Loucy (cell line): ENCODE results near the gene CYP46A1.

Source experiments
- H2AFZ ChIP-seq: fragments of 200-600 bp; sonication (generic); 2 replicates; pipeline ENCODE4 v1.6.0; 2016; ENCODE audit warnings: antibody characterized with exemption, mild to moderate bottlenecking, low read length, moderate library complexity
- H3F3A ChIP-seq: fragments of 200-600 bp; 2 replicates; pipeline ENCODE4 v1.6.0; 2016; ENCODE audit warnings: antibody characterized with exemption, low read depth, mild to moderate bottlenecking
- H3K27me3 ChIP-seq: fragments of 200-600 bp; sonication (generic); 2 replicates; pipeline ENCODE4 v1.6.1; 2014; ENCODE audit warnings: low read length, mild to moderate bottlenecking; ENCODE audit not compliant: insufficient read depth, poor library complexity, severe bottlenecking
- H3K36me3 ChIP-seq: fragments of 200-600 bp; sonication (generic); 2 replicates; pipeline ENCODE4 v1.6.1; 2016; ENCODE audit warnings: low read length; ENCODE audit not compliant: insufficient read depth
- H3K4me1 ChIP-seq: fragments of 200-600 bp; sonication (generic); 2 replicates; pipeline ENCODE4 v1.5.1; 2014; ENCODE audit warnings: low read length, mild to moderate bottlenecking; ENCODE audit not compliant: insufficient read depth, poor library complexity, severe bottlenecking
- H3K4me2 ChIP-seq: fragments of 200-600 bp; sonication (generic); 2 replicates; pipeline ENCODE4 v1.6.0; 2014; ENCODE audit warnings: antibody characterized with exemption, low read length, low read depth, mild to moderate bottlenecking; ENCODE audit not compliant: poor library complexity, severe bottlenecking
- H3K4me3 ChIP-seq: fragments of 200-600 bp; sonication (generic); 2 replicates; pipeline ENCODE4 v1.5.1; 2014; ENCODE audit warnings: low read length, mild to moderate bottlenecking, mixed read lengths; ENCODE audit not compliant: poor library complexity, severe bottlenecking
- H3K79me2 ChIP-seq: fragments of 200-600 bp; sonication (generic); 2 replicates; pipeline ENCODE4 v1.6.1; 2014; ENCODE audit warnings: low read length; ENCODE audit not compliant: insufficient read depth
- H3K9ac ChIP-seq: fragments of 200-600 bp; sonication (generic); 2 replicates; pipeline ENCODE4 v1.6.0; 2014; ENCODE audit warnings: mild to moderate bottlenecking, low read depth, low read length, moderate library complexity; ENCODE audit not compliant: poor library complexity, severe bottlenecking
- H3K9me2 ChIP-seq: fragments of 200-600 bp; sonication (generic); replicated peaks from 2 replicates; pipeline ENCODE4 v1.6.1; 2016; ENCODE audit warnings: low read depth, low read length, mixed read lengths
- H3K9me3 ChIP-seq: fragments of 200-600 bp; sonication (generic); 2 replicates; pipeline ENCODE4 v1.6.1; 2014; ENCODE audit warnings: mild to moderate bottlenecking, antibody characterized with exemption, low read length, low read depth; ENCODE audit not compliant: insufficient read depth
- H4K20me1 ChIP-seq: fragments of 200-600 bp; sonication (generic); 2 replicates; pipeline ENCODE4 v1.6.0; 2014; ENCODE audit warnings: antibody characterized with exemption, low read length, mild to moderate bottlenecking; ENCODE audit not compliant: insufficient read depth, poor library complexity, severe bottlenecking
- EZH2phosphoT487 ChIP-seq: fragments of 200-600 bp; IDR thresholded peaks from 2 replicates; pipeline ENCODE4 v1.6.1; 2018; ENCODE audit warnings: antibody characterized with exemption, mild to moderate bottlenecking, moderate library complexity, borderline replicate concordance
- TF ChIP-seq, protein P1 (sequence below): fragments of 200-600 bp; sonication (generic); conservative IDR thresholded peaks from 2 replicates; pipeline ENCODE4 v1.5.1; 2014; ENCODE audit warnings: mild to moderate bottlenecking, antibody characterized with exemption, low read length

CYP46A1 gene

DNA sequence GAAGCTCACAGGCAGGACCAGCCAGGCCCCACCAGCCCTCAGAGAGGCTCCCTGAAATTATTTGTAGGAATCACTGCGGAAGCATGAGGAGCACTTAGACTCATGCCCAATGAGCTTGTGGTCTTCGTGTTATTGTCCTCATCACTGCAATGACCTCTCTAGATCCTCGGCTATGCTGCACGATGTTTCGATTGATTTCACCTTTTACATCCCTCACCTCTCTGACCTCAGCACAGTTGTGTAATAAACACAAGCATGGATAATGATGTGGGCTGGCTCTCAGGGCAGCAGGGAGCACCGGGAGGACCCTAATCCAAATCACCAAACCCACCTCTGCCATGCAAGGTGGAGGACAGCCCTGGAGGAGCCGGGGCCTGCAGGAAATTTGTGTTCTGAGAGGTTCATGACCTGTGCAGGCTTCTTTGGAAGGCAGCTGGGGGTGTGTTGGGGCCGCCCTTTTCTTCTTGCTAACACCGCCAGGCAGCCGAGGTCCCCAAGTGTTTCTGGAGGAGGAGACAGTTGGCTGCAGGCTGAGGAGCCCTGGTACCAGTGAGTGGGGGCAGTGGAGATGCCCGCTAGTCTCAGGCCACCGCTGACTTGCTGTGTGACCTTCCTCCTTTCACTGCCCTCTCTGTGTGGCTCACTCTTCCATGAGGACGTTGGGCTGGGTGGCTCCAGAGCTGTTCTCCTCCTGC, 79.6 kb downstream of the CYP46A1 start:
- no peaks in the 10 kb centered on the region for H4K20me1 ChIP-seq
- no peak overlapping the region for H3K4me2 ChIP-seq
- no peak overlapping the region for H3K4me3 ChIP-seq
- H3F3A ChIP-seq: no peaks in the 10 kb centered on the region
- peaks cover 5% of the 10 kb centered on the region for H3K4me1 ChIP-seq
- no peaks in the 10 kb centered on the region for H3K9me3 ChIP-seq
- H3K27me3 ChIP-seq: no peaks in the 10 kb centered on the region
- H3K9me2 ChIP-seq: no peaks in the 10 kb centered on the region
- no peaks in the 10 kb centered on the region for H3K79me2 ChIP-seq
- no peaks in the 10 kb centered on the region for H3K36me3 ChIP-seq
- TF ChIP-seq, protein P1, sequence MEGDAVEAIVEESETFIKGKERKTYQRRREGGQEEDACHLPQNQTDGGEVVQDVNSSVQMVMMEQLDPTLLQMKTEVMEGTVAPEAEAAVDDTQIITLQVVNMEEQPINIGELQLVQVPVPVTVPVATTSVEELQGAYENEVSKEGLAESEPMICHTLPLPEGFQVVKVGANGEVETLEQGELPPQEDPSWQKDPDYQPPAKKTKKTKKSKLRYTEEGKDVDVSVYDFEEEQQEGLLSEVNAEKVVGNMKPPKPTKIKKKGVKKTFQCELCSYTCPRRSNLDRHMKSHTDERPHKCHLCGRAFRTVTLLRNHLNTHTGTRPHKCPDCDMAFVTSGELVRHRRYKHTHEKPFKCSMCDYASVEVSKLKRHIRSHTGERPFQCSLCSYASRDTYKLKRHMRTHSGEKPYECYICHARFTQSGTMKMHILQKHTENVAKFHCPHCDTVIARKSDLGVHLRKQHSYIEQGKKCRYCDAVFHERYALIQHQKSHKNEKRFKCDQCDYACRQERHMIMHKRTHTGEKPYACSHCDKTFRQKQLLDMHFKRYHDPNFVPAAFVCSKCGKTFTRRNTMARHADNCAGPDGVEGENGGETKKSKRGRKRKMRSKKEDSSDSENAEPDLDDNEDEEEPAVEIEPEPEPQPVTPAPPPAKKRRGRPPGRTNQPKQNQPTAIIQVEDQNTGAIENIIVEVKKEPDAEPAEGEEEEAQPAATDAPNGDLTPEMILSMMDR: no peak
- no peak for TF ChIP-seq EZH2phosphoT487
- H2AFZ ChIP-seq: no peak overlapping the region
- H3K9ac ChIP-seq: no peak overlapping the region

DNA sequence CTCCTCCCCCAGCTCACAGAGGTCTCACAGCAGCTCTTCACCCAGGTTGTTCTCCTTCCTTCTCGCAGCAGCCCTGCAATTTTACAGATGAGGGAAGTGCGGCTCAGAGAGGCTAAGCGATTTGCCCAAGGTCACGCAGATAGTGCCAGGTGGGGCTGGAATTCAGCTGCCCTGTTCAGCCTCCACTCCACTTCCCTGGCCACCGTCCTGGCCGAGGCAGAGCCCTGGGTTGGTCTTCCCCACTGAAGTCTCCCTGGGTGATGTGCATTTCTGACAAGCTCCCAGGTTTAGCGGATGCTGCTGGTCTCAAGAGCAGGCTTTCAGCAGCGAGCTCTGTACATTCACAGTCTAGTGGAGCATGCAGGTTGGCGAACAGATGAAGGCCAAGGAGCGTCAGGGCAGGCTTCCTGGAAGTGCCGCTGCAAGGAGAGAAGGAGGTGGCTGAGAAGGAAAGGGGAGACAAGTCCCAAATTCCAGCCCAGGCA, 80.2 kb downstream of the CYP46A1 start:
- Histone ChIP-seq H3K4me1 (peaks cover 2% of the 10 kb centered on the region), H3K79me2 (no peaks in the 10 kb centered on the region), H3K4me3 (no peak overlapping the region), H3K9me2 (no peaks in the 10 kb centered on the region), H4K20me1 (no peaks in the 10 kb centered on the region), H3F3A (no peaks in the 10 kb centered on the region), H3K4me2 (no peak overlapping the region), H3K27me3 (no peaks in the 10 kb centered on the region), H3K36me3 (no peaks in the 10 kb centered on the region), H2AFZ (no peak overlapping the region), H3K9me3 (no peaks in the 10 kb centered on the region), H3K9ac (no peak overlapping the region)
- TF ChIP-seq, protein P1: no peak
- TF ChIP-seq EZH2phosphoT487: no peak

DNA sequence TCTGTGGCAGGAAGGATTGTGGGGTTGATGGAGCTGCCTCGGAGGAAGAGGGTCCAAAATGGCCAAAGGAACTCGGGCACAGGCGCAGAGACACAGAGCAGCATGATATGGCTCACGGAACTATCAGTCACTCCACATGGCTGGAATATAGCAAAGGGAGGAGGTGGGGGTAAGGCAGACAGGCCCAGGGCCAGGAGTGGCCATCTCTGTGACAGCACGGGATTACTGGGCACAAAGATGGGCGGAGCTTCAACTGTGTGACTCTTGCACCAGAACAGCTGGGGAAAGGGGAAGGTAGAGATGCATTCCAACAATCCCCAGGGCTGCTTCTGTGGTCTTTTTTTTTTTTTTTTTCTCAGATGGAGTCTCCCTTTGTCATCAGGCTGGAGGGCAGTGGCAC, 84.3 kb downstream of the CYP46A1 start:
- Histone ChIP-seq H3K79me2 (no peaks in the 10 kb centered on the region), H3K9me3 (no peaks in the 10 kb centered on the region), H3K27me3 (no peaks in the 10 kb centered on the region), H3K4me1 (no peaks in the 10 kb centered on the region), H2AFZ (no peak overlapping the region), H4K20me1 (no peaks in the 10 kb centered on the region), H3K9me2 (no peaks in the 10 kb centered on the region), H3K4me2 (no peak overlapping the region), H3K36me3 (no peaks in the 10 kb centered on the region), H3K4me3 (no peak overlapping the region), H3F3A (no peaks in the 10 kb centered on the region), H3K9ac (no peak overlapping the region)
- TF ChIP-seq, protein P1: no peak
- no peak for TF ChIP-seq EZH2phosphoT487
